GM23248 (cell line): ENCODE measurements around the gene ZBTB2.

Source experiments
- EZH2 ChIP-seq: fragments of 200-600 bp; sonication (generic); IDR thresholded peaks from 2 replicates; pipeline ENCODE4 v1.6.1; 2018; ENCODE audit warnings: antibody characterized with exemption, mild to moderate bottlenecking; ENCODE audit not compliant: insufficient read depth, poor library complexity, severe bottlenecking
- EZH2phosphoT487 ChIP-seq: fragments of 200-600 bp; sonication (generic); IDR thresholded peaks from 2 replicates; pipeline ENCODE4 v1.6.1; 2018; ENCODE audit warnings: antibody characterized with exemption, moderate library complexity, mild to moderate bottlenecking, low read depth; ENCODE audit not compliant: insufficient read depth

DNA sequence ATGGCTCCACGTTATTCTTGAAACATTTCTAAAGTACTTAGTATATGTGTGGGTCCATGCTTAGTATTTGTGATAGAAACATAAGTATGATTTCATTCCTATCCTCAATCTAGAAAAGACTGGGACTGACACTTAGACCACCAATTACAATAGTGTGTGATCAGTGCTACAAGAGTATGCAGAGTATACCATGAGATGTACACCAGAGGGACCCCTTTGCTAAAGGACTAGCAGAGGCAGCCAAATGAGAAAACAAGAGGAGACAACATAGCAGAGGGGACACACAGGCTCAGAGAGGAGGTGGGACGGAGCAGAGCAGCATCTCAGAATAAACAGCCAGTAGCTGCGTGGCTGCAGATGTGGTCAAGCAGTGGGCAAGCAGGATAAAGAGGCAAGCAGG is 39.5 kb upstream of the ZBTB2 start:
- TF ChIP-seq EZH2, result no peak
- TF ChIP-seq EZH2phosphoT487, result no peak
